ENCODE data around the gene C20orf144.
A peak's percentile ranks its signal among the peaks of the same experiment; 100 is the strongest.

C20orf144 gene

DNA sequence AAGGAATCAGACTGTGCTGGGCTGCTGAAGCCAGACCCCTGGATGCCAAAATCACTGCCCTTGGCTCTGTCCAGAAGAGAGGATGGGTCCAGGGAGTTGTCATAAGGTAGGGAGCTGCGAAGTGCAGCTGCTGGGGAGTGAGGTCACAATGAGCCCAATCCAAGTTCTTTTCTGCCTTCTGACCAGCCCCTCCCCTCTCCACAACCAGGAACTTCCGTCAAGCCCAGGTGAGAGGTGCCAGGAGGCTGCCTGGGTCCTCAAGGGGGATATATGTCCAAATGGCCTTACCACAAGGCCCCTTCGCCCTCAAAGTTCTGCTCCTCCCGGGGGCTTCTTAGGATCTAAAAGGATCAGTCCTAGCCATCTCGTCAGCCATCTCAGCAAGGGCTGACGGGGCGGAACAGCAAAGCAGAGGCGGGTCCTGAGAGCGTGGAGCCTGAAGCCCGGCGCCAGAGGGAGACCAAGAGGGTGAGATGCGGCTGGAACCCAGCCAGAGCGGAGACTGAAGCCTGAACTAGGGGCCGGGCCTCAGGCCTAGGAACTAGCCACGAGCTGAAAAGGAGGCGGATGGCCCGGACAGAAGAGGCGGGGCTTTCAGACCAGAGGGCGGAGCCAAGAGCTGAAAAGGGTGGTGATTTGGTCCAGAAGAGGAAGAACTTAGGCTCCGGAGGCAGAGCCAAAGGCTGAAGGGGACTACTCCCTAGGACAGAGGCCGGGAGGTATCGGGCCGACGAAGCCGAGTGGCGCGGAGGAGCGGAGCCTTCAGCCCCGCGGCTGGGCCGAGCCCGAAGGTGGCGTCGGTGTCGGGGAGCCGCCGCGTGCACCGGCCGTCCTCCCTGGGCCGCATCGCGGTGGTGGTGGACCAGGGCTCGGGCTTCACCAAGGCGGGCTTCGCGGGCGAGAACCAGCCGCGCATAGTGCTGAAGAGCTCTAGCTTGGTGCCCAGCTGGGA is 4.4 kb downstream of the C20orf144 start, which contains the start of gene ACTL10:
TSS of gene ACTL10 (plus strand) at position 651 of the 952 bp plus-strand sequence. CDS start 555 bp downstream, outside the sequence.
- peak; percentile 100 for DNase-seq (ENCODE audit: low read depth)

DNA sequence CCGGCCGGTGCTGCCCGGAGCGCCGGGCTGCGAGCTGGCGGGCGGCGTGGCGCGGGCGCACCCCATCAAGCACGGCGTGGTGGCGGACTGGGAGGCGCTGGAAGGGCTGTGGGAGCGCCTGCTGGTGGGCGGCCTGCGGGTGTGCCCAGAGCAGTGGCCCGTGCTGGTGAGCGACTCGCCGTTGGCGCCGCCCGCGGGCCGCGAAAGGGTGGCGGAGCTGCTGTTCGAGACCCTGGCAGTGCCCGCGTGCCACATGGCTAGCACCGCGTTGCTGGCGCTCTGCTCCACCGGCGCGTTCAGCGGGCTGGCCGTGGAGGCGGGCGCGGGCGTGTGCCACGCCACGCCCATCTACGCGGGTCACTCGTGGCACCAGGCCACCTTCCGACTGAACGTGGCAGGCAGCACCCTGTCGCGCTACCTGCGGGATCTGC is 5.1 kb downstream of the C20orf144 start:
- no peak for DNase-seq (ENCODE audit: low read depth)

DNA sequence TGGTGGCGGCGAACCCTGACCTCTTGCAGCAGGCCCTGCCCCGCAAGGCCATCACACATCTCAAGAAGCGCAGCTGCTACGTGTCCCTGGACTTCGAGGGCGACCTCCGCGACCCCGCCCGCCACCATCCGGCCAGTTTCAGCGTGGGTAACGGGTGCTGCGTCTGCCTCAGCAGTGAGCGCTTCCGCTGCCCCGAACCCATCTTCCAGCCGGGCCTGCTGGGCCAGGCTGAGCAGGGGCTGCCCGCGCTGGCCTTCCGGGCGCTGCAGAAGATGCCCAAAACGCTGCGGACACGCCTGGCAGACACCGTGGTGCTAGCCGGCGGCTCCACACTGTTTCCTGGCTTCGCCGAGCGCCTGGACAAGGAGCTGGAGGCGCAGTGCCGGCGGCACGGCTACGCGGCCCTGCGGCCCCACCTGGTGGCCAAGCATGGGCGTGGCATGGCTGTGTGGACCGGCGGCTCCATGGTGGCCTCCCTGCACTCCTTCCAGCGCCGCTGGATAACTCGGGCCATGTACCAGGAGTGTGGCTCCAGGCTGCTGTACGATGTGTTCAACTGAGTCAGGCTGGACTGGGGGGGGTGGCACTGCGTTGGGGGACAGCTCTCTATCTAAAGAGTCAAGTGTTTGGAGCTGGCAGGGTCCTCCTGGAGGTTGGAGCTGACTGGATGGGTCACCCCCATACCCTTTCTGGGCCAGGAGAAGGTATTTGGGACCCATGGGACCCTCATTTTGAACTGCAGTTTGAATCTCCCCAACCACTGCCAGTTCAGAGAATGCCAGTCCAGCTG is 5.7 kb downstream of the C20orf144 start:
- peak; percentile 90 for DNase-seq (ENCODE audit: low read depth)

DNA sequence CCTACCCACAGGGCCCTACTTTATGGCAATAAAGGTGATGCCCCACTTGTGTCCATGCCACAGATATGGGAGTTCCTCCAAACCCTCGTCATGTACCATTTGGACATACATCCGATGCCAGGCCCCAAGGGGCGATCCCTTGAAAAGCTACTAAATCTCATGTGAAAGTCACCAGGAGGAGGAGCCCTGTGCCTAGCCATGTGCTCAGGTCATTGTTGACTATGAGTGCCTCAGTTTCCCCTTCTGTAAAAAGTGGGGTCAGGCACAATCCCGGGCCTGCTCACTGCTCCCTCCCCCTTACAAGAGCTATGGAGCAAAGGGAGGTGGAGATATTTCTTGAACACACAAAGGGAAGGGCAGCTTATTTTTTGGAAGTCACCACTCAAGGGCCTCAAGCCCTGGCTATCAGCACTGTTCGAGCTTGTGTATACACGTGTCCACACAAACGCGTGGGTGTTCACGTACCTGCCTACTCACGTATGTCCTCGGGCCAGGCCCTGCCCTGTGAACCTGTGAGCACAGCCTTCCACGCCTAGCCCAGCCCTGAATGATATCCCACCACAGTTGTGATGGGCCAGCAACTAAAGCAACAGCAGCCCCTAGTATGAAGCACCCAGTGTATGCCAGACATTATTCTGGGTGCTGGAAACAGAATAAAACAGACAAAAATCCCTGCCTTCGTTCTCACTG is 6.5 kb downstream of the C20orf144 start:
- no peak for DNase-seq (ENCODE audit: low read depth)

DNA sequence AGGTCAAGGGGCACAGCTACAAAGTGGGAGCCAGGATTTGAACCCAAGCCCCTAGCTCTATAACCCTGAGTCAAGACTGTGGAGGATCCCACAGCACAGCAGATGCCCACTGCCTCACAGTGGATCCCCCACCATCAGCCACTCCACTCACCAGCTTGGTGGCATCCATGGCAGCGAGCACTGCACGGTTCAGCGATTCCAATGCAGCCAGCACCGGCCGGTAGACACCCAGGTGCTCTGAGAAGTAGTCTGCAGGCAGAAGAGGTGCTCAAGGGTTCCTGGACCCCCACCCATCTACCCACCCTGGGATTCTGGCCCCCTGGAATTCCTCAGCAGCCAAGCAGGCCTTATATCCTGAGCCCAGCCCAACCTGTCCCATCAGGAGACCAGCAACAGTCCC is 7.1 kb downstream of the C20orf144 start:
- DNase-seq (ENCODE audit: low read depth) = no peak

DNA sequence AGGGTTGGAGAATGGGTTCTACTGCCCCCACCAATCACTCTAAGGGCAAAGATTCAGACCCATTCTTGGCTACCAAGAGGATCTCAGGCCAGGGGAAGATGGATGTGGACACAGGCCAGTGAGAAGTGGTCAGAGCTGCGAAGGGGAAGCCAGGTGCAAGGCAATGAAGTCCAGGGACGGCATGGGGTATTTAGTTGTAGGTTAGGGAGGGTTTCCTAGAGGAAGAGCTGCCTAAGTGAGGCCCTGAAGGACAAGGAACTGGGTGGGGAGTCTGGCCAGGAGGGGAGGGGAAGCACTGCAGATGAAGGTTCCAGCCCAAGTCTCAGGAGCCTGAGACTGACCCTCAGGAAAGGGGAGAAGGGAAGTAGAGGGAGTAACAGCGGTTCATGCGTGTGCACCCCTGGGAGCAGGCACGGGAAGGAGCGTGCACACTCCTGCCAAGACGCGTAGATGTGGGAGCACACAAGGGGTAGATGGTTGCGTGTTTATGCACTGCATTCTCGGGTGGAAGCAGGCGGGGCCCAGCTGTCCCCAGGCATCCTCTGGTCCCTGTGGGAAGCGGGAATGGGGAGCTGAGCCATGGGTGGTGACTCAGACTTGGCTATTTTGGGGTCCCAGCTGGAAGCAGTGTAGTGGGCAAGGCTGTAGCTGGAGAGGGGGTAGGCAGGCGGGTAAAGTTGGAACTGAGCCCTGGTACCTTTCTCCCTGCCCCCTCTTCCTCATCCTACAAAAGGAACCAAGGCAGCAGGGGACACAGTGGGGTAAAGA is 7.9 kb downstream of the C20orf144 start:
- no peak for DNase-seq (ENCODE audit: low read depth)

DNA sequence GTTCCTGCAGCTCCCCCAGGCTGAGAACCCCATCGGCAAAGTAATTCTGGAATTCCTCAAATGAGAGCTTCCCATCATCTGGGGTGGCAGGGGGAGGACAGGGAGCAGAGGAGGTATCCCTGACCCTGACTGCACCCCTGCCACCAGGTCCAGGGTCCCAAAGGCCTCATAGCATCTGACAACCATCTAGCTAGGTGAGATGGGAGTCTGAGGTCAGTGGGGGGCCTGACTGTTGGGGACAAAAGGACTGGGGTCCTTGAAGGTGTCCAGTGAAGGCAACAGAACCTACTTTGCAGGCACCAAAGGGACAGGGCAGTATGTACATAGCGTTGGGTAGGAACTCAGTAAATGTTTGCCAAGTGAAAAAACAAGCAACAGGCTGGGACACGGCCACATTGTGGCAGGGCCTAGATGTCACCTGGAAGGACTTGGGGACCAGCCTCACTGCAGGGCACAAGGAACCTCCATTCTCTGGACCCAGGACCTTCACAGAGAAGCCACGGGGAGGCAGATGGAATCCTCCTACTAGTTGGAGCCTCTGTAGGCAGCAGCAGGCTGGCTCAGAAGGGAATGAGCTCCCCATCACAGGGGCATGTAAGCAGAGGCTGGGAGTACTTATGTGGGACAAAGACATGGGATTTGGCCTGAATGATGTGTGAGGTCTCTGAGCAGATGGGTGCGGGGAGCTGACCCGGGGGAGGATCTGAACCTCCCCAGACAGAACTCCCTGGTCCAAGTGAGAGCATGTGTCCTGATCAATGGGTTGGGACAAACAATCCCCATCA is 8.8 kb downstream of the C20orf144 start:
- DNase-seq (ENCODE audit: low read depth) = no peak

DNA sequence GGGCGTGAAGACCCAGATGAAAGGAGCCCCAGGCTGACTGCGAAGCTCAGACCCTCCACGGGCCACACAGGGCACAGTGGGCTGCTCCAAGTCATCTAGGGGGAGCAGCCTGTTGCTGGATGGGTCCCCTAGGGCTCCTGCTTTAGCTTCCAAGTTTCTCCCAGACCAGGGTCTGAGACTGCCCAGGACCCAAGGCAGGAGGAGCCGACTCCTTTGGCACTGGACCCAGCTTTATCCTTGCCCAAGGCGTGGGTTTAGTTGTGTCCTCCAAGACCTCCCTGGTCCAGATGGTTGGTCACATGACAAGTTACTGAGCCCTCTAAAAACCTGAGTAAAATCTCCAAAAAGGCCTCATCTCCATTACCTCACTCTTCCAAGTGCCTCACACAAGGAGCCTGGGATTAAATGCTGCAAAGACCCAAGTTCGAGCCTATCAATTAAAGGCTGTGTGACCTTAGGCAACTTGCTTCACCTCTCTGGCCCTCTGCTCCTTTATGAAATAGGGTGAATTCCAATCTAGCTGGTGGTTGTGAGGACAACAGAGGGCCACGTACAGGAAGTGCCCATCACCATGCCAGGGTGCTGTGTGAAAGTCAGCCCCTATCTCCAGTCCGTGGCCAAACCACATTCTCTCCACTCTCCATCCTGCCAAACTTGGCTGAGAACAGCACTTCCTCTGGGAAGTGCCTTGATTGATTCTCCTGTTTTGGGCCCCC is 9.6 kb downstream of the C20orf144 start:
- no peak for DNase-seq (ENCODE audit: low read depth)

DNA sequence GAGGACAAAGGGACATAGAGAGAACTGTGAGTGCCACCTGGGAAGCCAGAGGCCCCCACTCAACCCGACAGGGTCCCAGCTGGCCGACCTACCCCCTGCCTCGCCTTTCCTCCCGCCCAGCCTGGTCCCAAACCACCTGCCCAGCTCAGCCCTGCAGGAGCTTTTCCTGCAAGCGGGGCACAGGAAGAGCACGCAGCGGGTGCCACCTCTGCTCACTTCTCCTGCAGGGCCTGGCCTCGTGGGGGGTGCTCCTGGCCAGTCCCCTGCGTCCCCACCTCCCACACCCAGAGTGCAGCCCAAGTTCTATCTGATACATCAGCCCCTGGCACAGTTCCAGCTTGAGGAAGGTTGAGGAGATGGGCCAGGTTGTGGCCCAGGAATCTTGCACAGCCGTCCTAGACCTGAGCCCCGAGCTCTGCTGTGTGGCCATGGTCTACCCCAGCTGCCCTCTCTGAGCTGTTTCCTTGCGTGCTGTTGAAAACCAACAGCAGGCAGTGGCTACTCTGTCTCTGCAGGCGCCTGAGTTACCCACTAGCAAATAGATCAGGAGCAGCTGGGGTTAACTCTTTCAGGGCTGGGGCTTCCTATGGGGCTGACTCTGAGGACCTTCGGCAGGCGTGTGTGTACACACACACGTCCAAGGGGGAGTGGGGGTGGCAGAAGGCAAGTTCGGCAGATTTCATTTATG is 10.4 kb downstream of the C20orf144 start:
- DNase-seq (ENCODE audit: low read depth) = no peak

DNA sequence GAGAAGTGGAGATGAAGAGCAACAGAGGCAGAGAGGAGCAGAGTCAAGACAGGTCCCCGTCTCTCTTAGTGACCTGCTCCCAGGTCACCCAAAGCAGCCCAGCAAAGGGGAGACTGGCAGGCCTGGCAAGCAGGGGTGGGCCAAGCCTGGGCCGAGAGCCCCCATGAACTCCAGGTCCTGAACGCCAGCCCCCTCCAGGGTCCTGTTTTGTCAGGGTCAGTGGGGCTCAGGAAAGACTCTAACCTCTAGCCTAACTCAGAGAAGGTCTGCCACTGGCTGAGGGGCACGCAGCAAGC is 10.9 kb downstream of the C20orf144 start:
- no peak for DNase-seq (ENCODE audit: low read depth)

DNA sequence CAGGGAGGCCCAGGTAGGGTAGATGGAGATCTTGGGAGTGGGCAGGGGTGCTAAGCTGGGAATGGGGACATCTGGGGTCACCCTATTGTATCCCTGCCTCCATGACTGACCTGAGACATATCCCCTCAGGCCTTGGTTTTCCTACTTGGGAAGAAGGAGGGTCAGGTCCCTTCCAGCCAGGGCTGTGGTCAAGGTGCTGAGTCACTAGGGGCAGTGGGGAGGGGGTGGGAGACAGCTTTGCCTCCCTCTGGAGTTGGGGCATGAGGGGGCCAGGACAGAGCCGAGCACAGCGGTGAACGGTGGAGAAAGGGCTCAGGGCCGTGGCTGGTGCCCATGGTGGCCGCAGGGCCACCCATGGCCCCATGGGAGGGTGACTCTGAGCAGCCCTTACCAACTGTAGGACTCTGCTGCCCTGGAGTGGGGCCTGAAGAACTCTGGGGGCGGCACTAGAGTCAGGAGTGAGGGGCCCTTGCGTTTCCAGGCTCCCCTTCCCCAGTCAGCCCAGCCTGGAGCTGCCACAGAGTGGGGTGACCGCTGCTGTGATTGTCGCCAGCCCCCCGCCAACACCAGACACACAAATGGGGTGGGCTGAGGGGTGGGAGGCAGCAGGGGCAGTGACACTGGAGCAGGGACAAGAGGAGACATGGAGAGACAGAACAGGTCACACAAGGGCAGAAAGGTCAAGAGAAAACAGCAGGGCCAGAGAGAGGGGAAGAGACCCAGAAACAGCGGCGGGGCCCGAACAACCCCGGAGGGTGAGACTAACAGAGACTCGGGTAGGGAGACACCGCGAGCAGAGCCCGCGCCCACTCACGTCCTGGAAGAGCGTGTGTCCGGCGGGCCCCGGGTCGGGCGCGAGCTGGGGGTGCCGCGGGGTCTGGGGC is 11.5 kb downstream of the C20orf144 start:
- peak; percentile 74 for DNase-seq (ENCODE audit: low read depth)

DNA sequence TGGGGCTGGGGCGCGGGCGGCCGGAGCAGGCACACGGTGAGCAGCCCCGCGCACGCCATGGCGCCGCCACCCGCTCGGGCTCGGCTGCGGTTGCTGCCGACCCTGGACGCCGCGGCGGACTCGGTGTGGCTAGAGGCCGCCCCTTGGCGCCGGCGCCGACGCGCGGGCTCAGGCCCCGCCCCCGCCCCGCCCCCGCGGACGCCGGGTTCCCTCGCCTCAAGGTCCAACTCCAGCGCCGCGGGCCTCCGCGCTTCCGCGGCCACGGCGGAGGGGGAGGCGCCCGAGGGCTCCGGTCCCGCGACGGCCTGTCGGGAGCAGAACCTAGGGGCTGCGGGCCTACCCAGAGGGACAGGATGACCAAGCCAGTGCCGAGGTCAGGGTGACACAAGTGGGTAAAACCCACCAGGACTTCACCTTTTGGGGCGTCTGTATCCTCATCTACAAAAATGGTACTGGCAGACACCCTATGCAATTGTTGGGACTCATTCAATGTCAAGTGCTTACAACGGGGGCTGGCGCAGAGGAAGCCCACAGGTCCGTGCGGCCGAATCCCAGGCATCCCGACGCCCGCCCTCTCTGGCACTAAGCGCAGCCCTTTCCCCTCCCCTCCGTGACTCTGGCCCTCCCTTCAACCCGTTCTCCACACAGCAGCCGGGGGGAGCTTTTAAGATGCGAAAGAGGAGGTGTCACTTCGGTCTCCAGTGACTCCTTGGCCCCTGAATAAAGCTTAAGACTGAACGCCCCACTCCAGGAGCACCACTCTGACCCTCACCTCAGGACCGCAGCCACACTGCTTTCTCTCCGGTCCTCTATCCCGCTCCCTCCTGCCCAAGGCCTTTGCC is 12.4 kb downstream of the C20orf144 start, which contains the start of gene NECAB3:
TSS of gene NECAB3 (minus strand) at position 135 of the 842 bp plus-strand sequence. CDS start at position 59, 76 bp downstream.
- DNase-seq (ENCODE audit: low read depth) = peak; percentile 84

DNA sequence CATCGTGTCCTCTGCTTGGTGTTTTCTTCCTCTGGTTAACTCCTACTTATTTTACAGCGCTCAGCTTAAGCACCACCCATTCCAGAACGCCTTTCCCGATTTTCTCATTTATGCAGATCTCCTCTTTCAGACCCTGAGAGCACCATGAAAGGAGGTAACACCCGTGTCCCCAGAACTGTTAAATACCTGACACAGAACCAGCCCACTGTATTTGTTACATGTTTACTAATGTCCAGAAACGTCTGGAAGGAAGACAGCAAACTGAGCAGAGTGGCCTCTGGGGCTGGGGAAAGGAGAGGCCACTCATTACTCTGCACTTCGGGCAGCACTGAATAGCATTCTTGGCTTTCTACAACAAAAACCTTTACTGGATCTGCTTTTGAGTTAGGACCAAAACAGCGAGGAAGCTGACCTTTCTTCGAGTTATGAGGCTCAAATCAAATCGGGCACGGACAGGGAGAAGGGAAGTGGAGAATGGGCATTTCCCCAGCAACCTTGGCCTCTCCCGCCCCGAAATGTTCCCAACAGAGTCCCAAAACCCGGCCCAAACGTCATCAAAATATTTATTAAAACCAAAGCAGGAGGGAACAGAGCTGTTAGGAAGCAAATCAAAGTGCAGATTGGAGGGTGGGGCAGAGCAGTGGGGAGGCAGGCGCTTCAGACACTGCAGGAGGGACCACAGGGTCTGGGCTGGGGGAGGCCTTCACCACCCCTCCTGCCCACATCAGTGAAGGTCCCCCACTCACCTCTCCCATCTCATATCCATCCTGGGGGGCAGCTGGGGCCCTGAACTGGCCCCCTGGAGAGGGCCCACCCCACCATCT is 13.2 kb downstream of the C20orf144 start:
- DNase-seq (ENCODE audit: low read depth) = peak; percentile 39

DNA sequence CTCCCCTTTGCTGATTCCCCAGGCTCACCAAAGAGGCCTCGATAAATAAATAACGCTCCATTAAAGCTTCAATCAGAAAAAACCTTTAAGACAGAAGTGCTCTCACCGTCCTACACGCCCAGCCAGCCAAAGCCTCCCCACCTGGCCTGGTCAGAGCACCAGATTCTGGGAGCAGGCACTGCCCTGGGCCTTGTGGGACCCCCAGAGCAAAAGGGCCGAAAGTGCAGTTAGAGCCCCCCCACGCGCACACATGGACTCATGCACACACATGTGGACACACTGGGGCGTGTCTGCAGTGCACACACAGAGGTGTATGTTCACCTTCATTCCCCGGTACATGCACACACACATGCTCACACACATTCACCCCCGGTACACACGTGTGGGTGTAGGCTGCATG is 14.0 kb downstream of the C20orf144 start:
- DNase-seq (ENCODE audit: low read depth) = no peak

DNA sequence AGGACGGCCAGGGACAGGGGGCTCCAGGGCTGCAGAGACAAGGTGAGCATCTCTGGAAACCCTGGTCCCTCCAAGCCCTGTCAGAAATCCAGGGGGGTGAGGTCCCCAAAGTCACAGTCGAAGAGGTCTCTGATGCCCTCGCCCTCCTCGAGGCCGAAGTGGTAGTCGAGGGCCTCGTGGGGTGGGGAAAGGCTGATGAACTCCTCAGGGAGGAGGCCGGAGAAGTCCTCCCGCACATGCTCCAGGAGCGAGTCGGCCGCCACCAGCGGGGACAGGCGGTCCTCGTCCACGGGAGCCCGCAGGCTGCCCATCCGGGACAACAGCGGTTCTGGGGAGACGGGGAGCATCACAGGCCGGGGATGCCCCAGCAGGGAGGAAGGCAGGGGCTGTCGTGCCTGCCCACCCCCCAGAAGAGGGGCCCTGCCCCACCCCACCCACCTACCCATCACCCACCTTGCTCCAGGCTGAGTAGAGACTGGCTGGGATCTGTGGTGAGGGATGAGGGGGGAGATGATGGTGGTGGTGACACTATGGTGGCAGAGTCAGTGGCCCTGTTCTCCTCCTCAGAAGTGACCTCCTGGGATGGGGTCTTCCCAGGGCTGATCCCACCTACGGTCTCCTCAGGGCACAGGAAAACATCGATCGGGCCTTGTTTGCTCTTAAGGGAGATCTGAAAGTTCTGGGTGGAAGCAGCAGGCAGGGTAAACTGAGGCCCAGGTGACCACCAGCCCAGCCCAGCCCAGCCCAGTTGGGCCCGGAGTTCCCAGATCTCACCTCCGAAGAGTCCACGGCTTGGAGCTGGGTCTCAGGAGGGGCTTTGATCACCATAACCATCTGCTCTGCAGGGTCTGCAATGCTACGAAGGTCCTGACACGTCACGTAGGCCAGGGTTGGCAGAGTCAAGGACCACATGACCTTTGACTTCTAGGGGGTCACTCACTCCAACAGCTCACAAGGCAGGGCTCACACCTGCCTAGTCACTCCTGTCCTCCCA is 14.8 kb downstream of the C20orf144 start:
- DNase-seq (ENCODE audit: low read depth) = no peak

Measured in ELR (cell line).